HG03378 (cell line): ENCODE results near the gene MCMBP.
"Not testable (repeated sequence)": the region's sequence is repeated elsewhere in the genome, so short reads cannot be mapped to it uniquely, and the experiment has no call there.

ENCODE experiments used
- ATAC-seq: cut with Tn5 transposase; IDR thresholded peaks from one replicate; pipeline ENCODE4 v1.9.1; 2021; ENCODE audit warnings: mild to moderate bottlenecking, moderate library complexity; ENCODE audit not compliant: unreplicated experiment

Gene MCMBP

DNA sequence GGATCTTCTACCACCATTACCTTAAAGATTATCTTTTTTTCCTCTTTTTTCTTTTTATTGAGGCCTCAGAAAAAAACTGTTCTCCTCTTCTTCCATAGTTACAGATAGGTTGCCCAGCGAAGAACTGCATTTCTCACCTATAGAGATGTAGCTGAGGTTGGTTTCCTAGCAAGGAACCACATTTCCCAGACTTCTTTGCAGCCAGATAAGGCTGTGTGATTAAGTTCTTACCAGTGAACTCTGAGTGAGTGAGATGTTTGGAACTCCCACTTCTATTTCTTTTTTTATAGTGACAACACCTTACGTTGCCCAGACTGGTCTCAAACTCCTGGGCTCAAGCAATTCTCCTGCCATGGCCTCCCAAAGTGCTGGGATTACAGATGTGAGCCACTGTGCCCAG, 5.9 kb upstream of the MCMBP start:
- no peak for ATAC-seq

GRCh38 chr10:119872860-119873681, 428 bp upstream of the MCMBP start:
- ATAC-seq, result peak; percentile 76

DNA sequence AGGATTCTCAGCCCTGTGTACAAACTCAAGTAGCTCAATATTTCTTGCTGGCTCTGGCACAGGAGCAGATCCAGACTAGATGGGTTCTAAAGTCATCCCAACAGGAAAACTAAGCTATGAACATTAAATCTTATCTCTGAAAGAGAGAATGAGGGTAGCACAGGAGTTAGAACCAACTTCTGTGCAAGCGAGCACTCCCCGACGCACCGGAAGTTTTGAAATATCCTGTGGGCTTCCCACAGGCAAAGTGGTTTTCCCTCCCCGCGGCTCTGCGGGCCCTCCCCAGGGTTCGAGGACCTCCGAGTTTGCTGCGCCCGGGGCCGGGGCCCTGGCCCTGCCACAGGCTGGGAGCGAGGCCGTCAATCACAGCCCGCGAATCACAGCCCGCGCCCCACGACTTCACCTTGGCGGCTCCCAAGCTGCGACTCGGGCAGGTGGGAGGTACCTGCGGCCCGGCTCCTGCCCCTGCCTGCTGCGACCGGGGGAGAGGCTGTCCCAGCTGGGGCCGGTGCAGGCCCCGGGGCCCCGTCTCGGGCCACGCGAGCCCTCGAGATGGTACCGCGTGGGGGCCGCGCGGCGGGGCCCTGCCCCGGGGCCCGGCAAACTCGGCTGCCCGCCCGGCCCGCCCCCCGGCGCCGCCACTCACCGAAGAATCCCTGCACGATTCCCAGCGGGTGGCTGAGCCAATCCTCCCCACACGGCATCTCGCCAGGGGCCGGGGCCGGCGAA, 598 bp downstream of the MCMBP start:
- ATAC-seq, result peak; percentile 31

GRCh38 chr10:119869398-119869797, 3.2 kb downstream of the MCMBP start:
- ATAC-seq, result not testable (repeated sequence)

GRCh38 chr10:119867317-119867716, 5.3 kb downstream of the MCMBP start:
- ATAC-seq, result no peak

DNA sequence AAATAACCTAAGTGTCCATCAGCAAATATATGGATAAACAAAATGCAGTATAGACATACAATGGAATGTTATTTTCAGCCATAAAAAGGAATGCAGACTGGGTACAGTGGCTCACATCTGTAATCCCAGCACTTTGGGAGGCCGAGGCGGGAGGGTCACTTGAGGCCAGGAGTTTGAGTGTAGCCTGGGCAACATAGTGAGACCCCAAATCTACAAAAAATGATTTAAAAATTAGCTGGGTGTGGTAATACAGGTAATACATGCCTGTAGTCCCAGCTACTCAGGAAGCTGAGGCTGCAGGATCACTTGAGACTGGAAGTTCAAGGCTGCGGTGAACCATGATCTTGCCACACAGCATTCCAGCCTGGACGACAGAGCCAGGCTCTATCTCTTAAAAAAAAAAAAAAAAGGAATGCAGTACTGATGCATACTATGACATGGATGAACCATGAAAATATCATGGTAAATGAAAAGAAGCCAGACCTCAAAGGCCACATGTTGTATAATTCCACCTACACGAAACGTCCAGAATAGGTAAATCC, 6.9 kb downstream of the MCMBP start:
- no peak for ATAC-seq

GRCh38 chr10:119863951-119864565, 8.6 kb downstream of the MCMBP start:
- ATAC-seq, result no peak

- no peak for ATAC-seq
Observed at GRCh38 chr10:119862524-119862923, 10.1 kb downstream of the MCMBP start.

- ATAC-seq, result no peak
Observed at GRCh38 chr10:119860866-119861607, 11.6 kb downstream of the MCMBP start.

- ATAC-seq, result no peak
Observed at GRCh38 chr10:119859420-119860258, 13.0 kb downstream of the MCMBP start.

- ATAC-seq, result no peak
Observed at GRCh38 chr10:119858063-119858462, 14.6 kb downstream of the MCMBP start.

DNA sequence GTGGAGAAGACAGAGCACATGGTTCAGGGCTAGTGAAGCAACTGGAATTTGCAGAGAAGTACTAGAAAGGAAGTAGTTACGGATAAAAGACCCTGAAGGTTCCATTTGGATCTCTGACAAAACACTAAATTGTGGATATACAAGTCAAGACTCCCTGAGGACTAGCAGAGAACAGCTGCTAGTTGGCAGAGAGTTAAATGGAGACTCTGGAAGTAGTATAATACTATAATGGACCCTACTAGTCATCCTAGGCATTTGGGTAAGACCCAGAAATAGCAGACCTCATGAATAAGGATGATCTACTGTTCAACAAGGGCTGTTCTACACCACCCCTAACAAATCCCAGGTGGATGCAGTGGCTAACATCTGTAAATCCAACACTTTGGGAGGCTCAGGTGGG, 19.1 kb downstream of the MCMBP start:
- no peak for ATAC-seq

DNA sequence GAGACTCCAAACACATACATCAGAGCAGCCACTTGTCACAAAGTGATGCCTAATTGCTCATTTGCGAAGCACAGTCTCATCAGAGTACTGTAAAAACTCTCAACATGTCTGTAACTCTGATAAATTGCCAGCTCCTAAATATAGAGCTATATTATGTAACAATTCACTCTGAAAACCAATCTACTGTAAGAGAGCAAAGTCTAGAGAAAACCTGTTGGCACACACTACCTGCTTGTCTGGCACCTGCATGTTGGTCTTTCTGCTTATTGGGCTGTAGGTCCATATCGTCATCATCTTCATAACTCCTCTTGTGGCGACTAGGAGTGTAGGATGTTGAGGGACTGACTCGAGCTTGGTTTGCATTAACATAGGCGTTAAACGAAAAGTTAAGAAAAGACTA, 19.8 kb downstream of the MCMBP start:
- ATAC-seq, result no peak

DNA sequence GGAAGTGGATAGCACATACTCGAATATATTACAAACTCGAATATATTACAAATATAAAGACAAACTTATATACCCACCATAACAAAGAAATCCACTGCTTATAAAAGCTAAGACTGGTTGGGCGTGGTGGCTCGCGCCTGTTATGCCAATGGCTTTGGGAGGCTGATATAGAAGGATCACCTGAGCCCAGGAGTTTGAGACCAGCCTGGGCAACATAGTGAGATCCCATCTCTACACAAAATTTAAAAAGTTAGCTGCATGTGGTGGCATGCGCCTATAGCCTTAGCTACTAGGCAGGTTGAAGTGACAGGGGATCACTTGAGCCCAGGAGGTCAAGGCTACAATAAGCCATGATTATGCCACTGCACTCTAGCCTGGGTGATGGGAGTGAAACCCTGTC, 20.4 kb downstream of the MCMBP start:
- no peak for ATAC-seq

GRCh38 chr10:119849944-119850343, 22.7 kb downstream of the MCMBP start:
- no peak for ATAC-seq

DNA sequence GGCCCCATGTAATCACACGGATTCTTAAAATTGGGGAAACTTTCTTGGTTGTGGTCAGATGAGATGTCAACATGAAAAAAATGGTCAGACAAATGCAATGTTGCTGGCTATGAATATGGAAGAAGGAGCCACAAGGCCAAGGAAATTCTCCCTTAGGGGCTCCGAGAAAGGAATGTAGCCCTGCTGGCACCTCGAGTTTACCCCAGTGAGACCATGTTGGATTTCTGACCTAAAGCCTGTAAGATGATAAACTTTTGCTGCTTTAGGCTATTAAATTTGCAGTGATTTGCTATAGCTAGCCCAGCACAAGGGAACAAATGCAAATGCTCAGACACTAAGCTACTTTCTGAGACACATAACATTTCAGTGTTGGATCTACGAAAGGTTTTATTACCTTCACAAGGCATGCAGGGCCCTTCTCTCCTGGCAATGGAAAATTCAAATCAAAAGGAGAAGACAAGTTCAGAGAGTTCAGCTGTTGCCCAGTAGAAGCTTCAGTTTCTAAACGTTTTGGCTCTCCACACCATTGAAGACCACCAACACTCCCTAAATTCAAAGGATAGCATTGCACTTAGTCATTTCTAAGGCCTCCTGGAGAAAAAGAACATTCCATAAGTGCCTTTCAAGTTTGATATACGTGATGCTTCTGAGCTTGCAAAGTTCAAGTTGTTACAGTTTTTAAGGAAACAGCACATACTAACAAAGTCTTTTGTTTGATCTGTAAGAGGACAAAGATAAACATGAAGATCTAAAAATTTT, 23.4 kb downstream of the MCMBP start:
- ATAC-seq, result no peak

DNA sequence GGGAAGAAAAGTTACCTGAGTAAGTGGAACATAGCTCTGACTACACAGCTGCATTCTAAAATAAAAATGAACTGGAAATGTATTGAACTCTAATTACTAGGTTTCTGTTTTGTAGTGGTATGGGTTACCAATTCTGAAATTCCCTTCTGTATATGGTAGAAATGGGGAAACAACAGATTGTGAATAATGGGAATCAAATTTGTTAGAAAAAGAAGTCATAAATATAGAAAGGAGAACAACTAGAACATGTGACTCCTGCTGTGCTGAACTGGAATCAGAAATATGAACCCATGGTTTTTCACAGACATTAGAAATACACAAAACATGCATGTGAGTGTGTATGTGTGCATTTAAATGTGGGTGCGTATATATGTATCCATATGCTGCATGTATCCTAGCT, 27.0 kb downstream of the MCMBP start:
- ATAC-seq, result no peak

- no peak for ATAC-seq
Observed at GRCh38 chr10:119834188-119834587, 38.5 kb downstream of the MCMBP start.

GRCh38 chr10:119832951-119833350, 39.7 kb downstream of the MCMBP start:
- no peak for ATAC-seq
